HG02678 (cell line): Measurements from ENCODE around the gene BCAP31.
"Not testable (repeated sequence)": the region's sequence is repeated elsewhere in the genome, so short reads cannot be mapped to it uniquely, and the experiment has no call there.

Source experiments
- ATAC-seq: cut with Tn5 transposase; IDR thresholded peaks from one replicate; pipeline ENCODE4 v1.9.1; 2021; ENCODE audit warnings: mild to moderate bottlenecking, moderate library complexity; ENCODE audit not compliant: unreplicated experiment

The BCAP31 gene

GRCh38 chrX:153719238-153719637, 4.9 kb downstream of the BCAP31 start:
- no peak for ATAC-seq

GRCh38 chrX:153717445-153717844, 6.7 kb downstream of the BCAP31 start:
- no peak for ATAC-seq

- ATAC-seq = no peak
Measured at GRCh38 chrX:153714256-153714655, 9.9 kb downstream of the BCAP31 start.

- ATAC-seq = no peak
Measured at GRCh38 chrX:153709726-153710674, 14.2 kb downstream of the BCAP31 start.

GRCh38 chrX:153708415-153708814, 15.8 kb downstream of the BCAP31 start:
- no peak for ATAC-seq

GRCh38 chrX:153707406-153707805, 16.8 kb downstream of the BCAP31 start:
- no peak for ATAC-seq

- ATAC-seq = no peak
Measured at GRCh38 chrX:153706799-153707198, 17.4 kb downstream of the BCAP31 start.

GRCh38 chrX:153705403-153706060, 18.7 kb downstream of the BCAP31 start:
- ATAC-seq = not testable (repeated sequence)

- not testable (repeated sequence) for ATAC-seq
Measured at GRCh38 chrX:153704631-153705402, 19.4 kb downstream of the BCAP31 start.

GRCh38 chrX:153704021-153704526, 20.1 kb downstream of the BCAP31 start:
- ATAC-seq = no peak

- ATAC-seq = no peak
Measured at GRCh38 chrX:153703036-153703370, 21.2 kb downstream of the BCAP31 start.

GRCh38 chrX:153702336-153703035, 21.7 kb downstream of the BCAP31 start:
- ATAC-seq = no peak

GRCh38 chrX:153701706-153702105, 22.5 kb downstream of the BCAP31 start:
- ATAC-seq = no peak

GRCh38 chrX:153700967-153701366, 23.2 kb downstream of the BCAP31 start:
- ATAC-seq = no peak

GRCh38 chrX:153700376-153700945, 23.7 kb downstream of the BCAP31 start:
- no peak for ATAC-seq

- ATAC-seq = not testable (repeated sequence)
Measured at GRCh38 chrX:153699784-153700371, 24.3 kb downstream of the BCAP31 start.

- ATAC-seq = not testable (repeated sequence)
Measured at GRCh38 chrX:153699210-153699783, 24.9 kb downstream of the BCAP31 start.

GRCh38 chrX:153697924-153698865, 26.0 kb downstream of the BCAP31 start:
- no peak for ATAC-seq
